ENCODE results near the gene PRDM16. TPM values are rescaled to one million over a fixed set of nuclear protein-coding genes. Genes with fewer than 3 reads are reported as not detected.

PRDM16 gene
- total and polyA plus RNA-seq, 2 experiments from 2014 or later: 0.14 to 0.16 TPM

DNA sequence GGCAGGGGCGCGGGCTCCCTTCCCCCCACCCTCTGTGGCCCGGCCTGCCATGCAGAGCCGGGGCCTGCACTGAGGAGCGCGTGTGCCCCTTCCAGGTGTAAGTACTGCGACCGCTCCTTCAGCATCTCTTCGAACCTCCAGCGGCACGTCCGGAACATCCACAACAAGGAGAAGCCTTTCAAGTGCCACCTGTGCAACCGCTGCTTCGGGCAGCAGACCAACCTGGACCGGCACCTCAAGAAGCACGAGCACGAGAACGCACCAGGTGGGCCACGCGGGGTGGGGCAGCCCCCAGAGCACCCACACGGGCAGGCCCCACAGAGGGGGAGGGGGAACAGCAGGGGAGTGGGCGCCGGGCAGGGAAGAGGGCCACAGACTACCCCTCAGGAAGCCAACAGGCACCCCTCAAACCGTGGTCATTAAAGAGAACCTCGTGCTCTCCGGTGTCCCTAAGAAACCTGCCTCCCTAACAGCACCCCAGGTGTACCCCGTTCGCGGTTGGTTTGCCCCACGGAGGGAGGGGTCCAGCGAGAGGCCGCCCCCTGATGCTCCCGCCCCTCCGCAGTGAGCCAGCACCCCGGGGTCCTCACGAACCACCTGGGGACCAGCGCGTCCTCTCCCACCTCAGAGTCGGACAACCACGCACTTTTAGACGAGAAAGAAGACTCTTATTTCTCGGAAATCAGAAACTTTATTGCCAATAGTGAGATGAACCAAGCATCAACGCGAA, 356.6 kb downstream of the PRDM16 start:
- no peaks in the 10 kb centered on the region for H4K20me1 ChIP-seq (replicated peaks; ENCODE audit: insufficient read depth)
- no peak overlapping the region for H3K27ac Mint-ChIP-seq

More for the DNA sequence above, 356.6 kb downstream of the PRDM16 start:
- no peak for DNase-seq (ENCODE audit: low spot score)
- Histone ChIP-seq H2AFZ (no peak overlapping the region), H3K4me3 (no peak overlapping the region), H3K27me3 (ENCODE audit: insufficient read depth) (no peaks in the 10 kb centered on the region), H3F3A (replicated peaks; ENCODE audit: low read depth) (no peaks in the 10 kb centered on the region), H3K4me1 (ENCODE audit: insufficient read depth) (no peaks in the 10 kb centered on the region), H3K9me2 (ENCODE audit: insufficient read depth) (no peaks in the 10 kb centered on the region), H3K27ac (ENCODE audit: low read depth) (no peak overlapping the region), H3K4me2 (no peak overlapping the region), H3K79me2 (replicated peaks; ENCODE audit: insufficient read depth) (no peaks in the 10 kb centered on the region), H3K36me3 (ENCODE audit: insufficient read depth) (no peaks in the 10 kb centered on the region)
- Mint-ChIP-seq H3K4me1 (no peaks in the 10 kb centered on the region), H3K36me3 (ENCODE audit: low read depth) (no peaks in the 10 kb centered on the region; the same call in 2 of the 3 replicates), H3K27me3 (ENCODE audit: insufficient read depth, low read depth, poor library complexity) (peaks cover 2% of the 10 kb centered on the region), H3K9me3 (no peaks in the 10 kb centered on the region), H3K4me3 (no peak overlapping the region)
- TF ChIP-seq, protein P1, sequence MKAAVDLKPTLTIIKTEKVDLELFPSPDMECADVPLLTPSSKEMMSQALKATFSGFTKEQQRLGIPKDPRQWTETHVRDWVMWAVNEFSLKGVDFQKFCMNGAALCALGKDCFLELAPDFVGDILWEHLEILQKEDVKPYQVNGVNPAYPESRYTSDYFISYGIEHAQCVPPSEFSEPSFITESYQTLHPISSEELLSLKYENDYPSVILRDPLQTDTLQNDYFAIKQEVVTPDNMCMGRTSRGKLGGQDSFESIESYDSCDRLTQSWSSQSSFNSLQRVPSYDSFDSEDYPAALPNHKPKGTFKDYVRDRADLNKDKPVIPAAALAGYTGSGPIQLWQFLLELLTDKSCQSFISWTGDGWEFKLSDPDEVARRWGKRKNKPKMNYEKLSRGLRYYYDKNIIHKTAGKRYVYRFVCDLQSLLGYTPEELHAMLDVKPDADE (IDR thresholded peaks at IDR 0.05): no peak
- TF ChIP-seq, protein P2, sequence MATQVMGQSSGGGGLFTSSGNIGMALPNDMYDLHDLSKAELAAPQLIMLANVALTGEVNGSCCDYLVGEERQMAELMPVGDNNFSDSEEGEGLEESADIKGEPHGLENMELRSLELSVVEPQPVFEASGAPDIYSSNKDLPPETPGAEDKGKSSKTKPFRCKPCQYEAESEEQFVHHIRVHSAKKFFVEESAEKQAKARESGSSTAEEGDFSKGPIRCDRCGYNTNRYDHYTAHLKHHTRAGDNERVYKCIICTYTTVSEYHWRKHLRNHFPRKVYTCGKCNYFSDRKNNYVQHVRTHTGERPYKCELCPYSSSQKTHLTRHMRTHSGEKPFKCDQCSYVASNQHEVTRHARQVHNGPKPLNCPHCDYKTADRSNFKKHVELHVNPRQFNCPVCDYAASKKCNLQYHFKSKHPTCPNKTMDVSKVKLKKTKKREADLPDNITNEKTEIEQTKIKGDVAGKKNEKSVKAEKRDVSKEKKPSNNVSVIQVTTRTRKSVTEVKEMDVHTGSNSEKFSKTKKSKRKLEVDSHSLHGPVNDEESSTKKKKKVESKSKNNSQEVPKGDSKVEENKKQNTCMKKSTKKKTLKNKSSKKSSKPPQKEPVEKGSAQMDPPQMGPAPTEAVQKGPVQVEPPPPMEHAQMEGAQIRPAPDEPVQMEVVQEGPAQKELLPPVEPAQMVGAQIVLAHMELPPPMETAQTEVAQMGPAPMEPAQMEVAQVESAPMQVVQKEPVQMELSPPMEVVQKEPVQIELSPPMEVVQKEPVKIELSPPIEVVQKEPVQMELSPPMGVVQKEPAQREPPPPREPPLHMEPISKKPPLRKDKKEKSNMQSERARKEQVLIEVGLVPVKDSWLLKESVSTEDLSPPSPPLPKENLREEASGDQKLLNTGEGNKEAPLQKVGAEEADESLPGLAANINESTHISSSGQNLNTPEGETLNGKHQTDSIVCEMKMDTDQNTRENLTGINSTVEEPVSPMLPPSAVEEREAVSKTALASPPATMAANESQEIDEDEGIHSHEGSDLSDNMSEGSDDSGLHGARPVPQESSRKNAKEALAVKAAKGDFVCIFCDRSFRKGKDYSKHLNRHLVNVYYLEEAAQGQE (IDR thresholded peaks at IDR 0.05; ENCODE audit: unreplicated experiment): no peak
- TF ChIP-seq CREB1 (CRISPR knock-in tag; IDR thresholded peaks at IDR 0.05; ENCODE audit: low read depth) (no peak), POLR2AphosphoS5 (IDR thresholded peaks at IDR 0.05; ENCODE audit: low read depth) (no peak), ZNF331 (CRISPR knock-in tag; IDR thresholded peaks at IDR 0.05; ENCODE audit: low read depth) (no peak), STAT1 (IDR thresholded peaks at IDR 0.05; ENCODE audit: unreplicated experiment) (no peak), ZNF114 (CRISPR knock-in tag; IDR thresholded peaks at IDR 0.05) (no peak), NANOG (IDR thresholded peaks at IDR 0.05; ENCODE audit: borderline replicate concordance) (no peak)
- TF ChIP-seq, protein P3, sequence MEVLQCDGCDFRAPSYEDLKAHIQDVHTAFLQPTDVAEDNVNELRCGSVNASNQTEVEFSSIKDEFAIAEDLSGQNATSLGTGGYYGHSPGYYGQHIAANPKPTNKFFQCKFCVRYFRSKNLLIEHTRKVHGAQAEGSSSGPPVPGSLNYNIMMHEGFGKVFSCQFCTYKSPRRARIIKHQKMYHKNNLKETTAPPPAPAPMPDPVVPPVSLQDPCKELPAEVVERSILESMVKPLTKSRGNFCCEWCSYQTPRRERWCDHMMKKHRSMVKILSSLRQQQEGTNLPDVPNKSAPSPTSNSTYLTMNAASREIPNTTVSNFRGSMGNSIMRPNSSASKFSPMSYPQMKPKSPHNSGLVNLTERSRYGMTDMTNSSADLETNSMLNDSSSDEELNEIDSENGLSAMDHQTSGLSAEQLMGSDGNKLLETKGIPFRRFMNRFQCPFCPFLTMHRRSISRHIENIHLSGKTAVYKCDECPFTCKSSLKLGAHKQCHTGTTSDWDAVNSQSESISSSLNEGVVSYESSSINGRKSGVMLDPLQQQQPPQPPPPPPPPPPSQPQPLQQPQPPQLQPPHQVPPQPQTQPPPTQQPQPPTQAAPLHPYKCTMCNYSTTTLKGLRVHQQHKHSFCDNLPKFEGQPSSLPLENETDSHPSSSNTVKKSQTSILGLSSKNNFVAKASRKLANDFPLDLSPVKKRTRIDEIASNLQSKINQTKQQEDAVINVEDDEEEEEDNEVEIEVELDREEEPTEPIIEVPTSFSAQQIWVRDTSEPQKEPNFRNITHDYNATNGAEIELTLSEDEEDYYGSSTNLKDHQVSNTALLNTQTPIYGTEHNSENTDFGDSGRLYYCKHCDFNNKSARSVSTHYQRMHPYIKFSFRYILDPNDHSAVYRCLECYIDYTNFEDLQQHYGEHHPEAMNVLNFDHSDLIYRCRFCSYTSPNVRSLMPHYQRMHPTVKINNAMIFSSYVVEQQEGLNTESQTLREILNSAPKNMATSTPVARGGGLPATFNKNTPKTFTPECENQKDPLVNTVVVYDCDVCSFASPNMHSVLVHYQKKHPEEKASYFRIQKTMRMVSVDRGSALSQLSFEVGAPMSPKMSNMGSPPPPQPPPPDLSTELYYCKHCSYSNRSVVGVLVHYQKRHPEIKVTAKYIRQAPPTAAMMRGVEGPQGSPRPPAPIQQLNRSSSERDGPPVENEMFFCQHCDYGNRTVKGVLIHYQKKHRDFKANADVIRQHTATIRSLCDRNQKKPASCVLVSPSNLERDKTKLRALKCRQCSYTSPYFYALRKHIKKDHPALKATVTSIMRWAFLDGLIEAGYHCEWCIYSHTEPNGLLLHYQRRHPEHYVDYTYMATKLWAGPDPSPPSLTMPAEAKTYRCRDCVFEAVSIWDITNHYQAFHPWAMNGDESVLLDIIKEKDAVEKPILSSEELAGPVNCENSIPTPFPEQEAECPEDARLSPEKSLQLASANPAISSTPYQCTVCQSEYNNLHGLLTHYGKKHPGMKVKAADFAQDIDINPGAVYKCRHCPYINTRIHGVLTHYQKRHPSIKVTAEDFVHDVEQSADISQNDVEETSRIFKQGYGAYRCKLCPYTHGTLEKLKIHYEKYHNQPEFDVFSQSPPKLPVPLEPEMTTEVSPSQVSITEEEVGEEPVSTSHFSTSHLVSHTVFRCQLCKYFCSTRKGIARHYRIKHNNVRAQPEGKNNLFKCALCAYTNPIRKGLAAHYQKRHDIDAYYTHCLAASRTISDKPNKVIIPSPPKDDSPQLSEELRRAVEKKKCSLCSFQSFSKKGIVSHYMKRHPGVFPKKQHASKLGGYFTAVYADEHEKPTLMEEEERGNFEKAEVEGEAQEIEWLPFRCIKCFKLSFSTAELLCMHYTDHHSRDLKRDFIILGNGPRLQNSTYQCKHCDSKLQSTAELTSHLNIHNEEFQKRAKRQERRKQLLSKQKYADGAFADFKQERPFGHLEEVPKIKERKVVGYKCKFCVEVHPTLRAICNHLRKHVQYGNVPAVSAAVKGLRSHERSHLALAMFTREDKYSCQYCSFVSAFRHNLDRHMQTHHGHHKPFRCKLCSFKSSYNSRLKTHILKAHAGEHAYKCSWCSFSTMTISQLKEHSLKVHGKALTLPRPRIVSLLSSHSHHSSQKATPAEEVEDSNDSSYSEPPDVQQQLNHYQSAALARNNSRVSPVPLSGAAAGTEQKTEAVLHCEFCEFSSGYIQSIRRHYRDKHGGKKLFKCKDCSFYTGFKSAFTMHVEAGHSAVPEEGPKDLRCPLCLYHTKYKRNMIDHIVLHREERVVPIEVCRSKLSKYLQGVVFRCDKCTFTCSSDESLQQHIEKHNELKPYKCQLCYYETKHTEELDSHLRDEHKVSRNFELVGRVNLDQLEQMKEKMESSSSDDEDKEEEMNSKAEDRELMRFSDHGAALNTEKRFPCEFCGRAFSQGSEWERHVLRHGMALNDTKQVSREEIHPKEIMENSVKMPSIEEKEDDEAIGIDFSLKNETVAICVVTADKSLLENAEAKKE (CRISPR knock-in tag; IDR thresholded peaks at IDR 0.05): no peak
- no peak for ATAC-seq

Data from GM23338 (cell line).